NCI-H2227 treated with DMSO at 0.1 percent for 48 hours (cell line): ENCODE measurements around the gene SMAP2.

Experiments used
- DNase-seq: peaks from one replicate; lab custom pipeline; 2025; lab: John Stamatoyannopoulos, UW

The SMAP2 gene

GRCh38 chr1:40390857-40391256, 17.3 kb downstream of the SMAP2 start:
- no peak for DNase-seq

- peak; percentile 75 for DNase-seq
These were observed 18.2 kb downstream of the SMAP2 start for GRCh38 chr1:40391688-40392145.

- DNase-seq: peak; percentile 75
These were observed 18.7 kb downstream of the SMAP2 start for GRCh38 chr1:40392221-40392620.

- no peak for DNase-seq
These were observed 19.6 kb downstream of the SMAP2 start for GRCh38 chr1:40393173-40393572.

- DNase-seq: no peak
These were observed 21.1 kb downstream of the SMAP2 start for GRCh38 chr1:40394491-40395172.

- no peak for DNase-seq
These were observed 22.0 kb downstream of the SMAP2 start for GRCh38 chr1:40395190-40396175.

GRCh38 chr1:40396420-40396819, 22.9 kb downstream of the SMAP2 start:
- DNase-seq: no peak

GRCh38 chr1:40397258-40397657, 23.7 kb downstream of the SMAP2 start:
- DNase-seq: no peak

GRCh38 chr1:40399984-40400704, 26.6 kb downstream of the SMAP2 start:
- no peak for DNase-seq

- DNase-seq: no peak
These were observed 28.1 kb downstream of the SMAP2 start for GRCh38 chr1:40401473-40402201.

GRCh38 chr1:40404670-40405462, 31.3 kb downstream of the SMAP2 start:
- peak; percentile 72 for DNase-seq

- no peak for DNase-seq
These were observed 32.3 kb downstream of the SMAP2 start for GRCh38 chr1:40405812-40406211.

- DNase-seq: no peak
These were observed 33.9 kb downstream of the SMAP2 start for GRCh38 chr1:40407453-40407852.

GRCh38 chr1:40409467-40409866, 35.9 kb downstream of the SMAP2 start:
- DNase-seq: no peak

GRCh38 chr1:40411294-40411693, 37.8 kb downstream of the SMAP2 start:
- DNase-seq: no peak

GRCh38 chr1:40411843-40412242, 38.3 kb downstream of the SMAP2 start:
- no peak for DNase-seq

GRCh38 chr1:40413527-40414252, 40.2 kb downstream of the SMAP2 start:
- DNase-seq: no peak

- DNase-seq: no peak
These were observed 40.8 kb downstream of the SMAP2 start for GRCh38 chr1:40414331-40414730.

GRCh38 chr1:40416709-40417108, 43.2 kb downstream of the SMAP2 start:
- DNase-seq: no peak
